ENCODE measurements around the gene COIL. TPM values are rescaled to one million over a fixed set of nuclear protein-coding genes. Genes with fewer than 3 reads are reported as not detected.

COIL gene
- 10.7 and 15.6 TPM in 2 replicates for total RNA-seq

DNA sequence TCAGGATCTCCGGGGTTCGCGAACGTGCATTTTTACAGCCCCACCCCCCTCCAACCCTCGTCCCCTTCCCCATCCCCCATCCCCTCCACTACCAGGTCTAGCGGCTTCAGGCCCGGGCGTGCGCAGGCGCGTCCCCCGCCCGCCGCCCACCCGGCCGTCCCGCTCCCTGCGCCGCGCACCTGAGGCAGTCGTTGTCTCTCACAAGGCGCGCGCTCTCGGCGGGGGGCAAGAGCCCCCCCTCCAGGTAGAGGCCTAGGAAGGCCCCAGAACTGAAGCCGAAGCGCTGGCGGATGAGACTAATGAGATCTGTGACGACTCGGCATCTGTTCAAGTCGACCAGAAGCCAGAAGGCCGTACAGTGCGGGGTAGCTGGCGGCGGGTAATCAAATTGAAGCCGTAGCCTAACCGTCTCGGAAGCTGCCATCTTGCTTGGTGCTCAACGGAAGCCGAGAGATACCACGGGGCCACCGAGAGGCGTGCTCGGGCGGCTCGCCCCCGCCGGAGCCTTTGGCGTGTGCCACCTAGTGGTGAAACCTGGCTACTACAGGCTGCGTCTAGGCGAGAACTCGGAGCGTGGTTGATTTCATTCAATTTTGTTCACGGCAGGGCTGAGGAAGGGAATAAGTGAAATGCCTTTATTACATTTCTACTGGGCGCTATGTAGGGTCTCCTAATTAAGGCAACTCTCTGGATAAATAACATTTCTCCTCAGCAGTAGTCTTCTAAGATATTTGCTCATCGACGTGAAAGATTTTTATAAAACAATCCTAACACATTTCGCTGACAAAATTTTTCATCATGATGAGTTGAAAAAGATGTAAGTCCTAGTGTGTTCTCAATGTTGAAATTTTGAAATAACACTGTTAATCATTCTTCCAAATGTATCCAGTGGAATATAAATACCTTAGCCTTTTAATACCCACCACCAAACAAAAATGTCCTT, at the start of gene COIL:
Gene COIL (minus strand): TSS at position 455 of the 943 bp plus-strand sequence. CDS start 31 bp downstream, at position 424.

DNA sequence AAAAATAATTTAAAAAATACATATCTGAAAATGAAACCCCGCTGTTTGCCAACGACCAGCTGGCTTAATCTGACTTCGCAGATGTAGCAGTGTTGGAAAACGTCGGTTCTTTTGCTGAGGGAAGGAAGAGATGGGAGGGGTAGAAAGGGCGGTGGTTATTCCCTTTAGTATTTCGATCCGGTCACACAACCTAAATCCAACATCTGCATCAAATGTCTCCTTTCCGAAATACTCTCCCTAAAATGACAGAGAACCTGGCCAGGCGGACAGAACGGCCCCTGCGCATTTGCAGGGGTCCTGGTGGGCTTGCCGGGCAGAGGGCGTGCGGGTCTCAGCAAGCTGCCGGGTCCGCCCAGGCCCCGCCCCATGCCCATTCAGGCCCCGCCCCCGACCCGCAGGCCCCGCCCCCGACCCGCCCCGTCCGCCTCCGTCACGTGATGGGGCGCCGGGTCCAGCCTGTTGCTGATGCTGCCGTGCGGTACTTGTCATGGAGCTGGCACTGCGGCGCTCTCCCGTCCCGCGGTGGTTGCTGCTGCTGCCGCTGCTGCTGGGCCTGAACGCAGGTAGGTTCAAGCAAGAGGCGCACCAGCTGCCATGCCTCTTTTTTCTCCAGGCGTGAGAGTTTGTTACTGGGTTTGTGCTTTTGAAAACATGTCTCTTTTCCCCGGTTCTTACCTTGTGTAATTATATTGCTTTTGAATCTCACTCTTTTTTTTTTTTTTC, 17.0 kb upstream of the COIL start, which contains the start of gene SCPEP1:
Gene SCPEP1 (plus strand): TSS at position 459 of the 723 bp plus-strand sequence. CDS start 29 bp downstream, at position 488.

DNA sequence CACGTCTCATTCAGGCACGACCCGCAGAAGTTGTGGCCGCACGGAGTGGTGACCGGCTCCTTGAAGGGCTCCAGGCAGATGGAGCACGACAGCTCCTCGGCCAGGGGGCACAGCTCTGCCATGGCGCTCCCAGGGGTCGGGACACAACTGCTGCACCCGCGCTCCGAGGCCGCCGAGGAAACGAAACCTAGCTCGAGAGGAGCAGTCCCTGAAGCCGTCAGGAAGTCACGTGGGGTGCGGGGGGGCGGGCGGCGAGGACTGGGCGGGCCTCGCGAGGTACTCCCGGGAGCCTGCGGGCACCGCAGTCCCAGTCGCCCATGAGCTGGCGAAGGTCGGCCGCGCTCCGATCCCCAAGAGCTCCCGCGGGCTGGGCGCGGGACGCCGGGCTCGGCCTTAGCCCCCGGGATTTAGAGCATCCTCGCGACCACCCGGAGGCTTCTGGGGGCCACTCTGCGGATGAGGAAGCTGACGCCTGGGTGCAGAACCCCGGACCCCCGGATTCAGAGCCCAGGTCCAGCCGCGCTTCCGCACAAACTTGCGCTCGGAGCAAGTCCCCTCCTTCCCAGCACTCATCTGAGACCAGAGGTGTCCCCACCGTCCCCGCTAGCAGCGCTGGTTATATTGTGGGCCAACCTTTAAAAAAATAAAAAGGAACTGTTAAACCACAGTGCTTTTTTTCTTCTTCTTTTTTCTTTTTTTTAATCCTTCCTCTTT, 46.8 kb downstream of the COIL start, which contains the start of gene TRIM25:
Gene TRIM25 (minus strand): TSS at position 183 of the 714 bp plus-strand sequence. CDS start 61 bp downstream, at position 122.

Other genes with a start within 250 kb of the COIL start
- 0.73 and 0.98 TPM in 2 replicates for gene C17orf67, start 127.1 kb downstream of the COIL start, total RNA-seq
- 4.0 and 6.5 TPM in 2 replicates for gene DGKE, start 126.9 kb downstream of the COIL start, total RNA-seq
- gene TRIM25, start 47.0 kb downstream of the COIL start, total RNA-seq: 53.4 and 60.3 TPM in 2 replicates
- gene SCPEP1, start 17.1 kb upstream of the COIL start, total RNA-seq: 20.1 and 26.1 TPM in 2 replicates
- 27.6 and 34.6 TPM in 2 replicates for gene AKAP1, start 124.2 kb upstream of the COIL start, total RNA-seq

Data from subcutaneous preadipocyte (primary cell).